NCI-H1436 treated with DMSO at 0.1 percent for 48 hours (cell line): Measurements from ENCODE around the gene TESK1.

Experiments used
- DNase-seq: peaks from one replicate; lab custom pipeline; 2025; lab: John Stamatoyannopoulos, UW

Gene TESK1, protein sequence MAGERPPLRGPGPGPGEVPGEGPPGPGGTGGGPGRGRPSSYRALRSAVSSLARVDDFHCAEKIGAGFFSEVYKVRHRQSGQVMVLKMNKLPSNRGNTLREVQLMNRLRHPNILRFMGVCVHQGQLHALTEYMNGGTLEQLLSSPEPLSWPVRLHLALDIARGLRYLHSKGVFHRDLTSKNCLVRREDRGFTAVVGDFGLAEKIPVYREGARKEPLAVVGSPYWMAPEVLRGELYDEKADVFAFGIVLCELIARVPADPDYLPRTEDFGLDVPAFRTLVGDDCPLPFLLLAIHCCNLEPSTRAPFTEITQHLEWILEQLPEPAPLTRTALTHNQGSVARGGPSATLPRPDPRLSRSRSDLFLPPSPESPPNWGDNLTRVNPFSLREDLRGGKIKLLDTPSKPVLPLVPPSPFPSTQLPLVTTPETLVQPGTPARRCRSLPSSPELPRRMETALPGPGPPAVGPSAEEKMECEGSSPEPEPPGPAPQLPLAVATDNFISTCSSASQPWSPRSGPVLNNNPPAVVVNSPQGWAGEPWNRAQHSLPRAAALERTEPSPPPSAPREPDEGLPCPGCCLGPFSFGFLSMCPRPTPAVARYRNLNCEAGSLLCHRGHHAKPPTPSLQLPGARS

DNA sequence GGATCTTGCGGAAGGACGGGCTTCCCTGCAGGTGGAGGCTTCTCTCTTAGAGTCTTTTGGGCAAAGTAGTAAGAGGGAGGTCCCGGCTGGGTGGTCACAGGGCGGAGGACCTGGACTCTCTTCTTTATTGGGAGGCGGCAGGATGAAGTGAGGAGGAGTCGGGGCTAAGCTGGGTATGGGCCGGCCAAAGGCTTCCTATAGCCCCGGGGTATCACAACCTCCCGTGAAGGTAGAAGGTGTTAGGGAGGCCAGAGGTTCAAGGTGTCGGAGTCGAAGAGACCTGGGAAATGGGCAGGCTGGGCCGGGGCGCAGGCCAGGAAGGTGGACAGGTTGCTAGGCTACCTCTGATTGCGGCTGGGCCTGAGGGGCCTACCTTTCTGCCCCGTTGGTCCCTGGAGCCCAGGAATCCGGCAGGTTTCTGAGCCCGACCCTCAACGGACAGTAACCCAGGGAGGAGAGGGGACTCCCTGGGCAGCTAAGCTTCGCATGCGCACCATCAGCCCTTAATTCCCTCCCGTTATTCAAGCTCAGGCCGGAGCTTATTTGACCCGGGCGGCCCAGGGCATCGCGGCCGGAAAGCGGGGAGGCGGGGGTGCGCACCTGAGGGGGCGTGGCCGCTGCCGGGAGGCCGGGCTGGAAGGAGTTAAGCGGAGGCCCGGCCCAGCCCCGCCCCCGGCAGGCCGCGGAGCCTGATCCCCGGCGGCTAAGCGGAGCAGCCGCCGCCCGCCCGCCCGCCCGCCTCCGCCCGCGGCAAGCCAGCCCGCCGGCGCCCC, at the start of gene TESK1:
TESK1 (plus strand) TSS at position 685 of the 773 bp plus-strand sequence. CDS start 358 bp downstream, outside the sequence.
- DNase-seq = no peak

DNA sequence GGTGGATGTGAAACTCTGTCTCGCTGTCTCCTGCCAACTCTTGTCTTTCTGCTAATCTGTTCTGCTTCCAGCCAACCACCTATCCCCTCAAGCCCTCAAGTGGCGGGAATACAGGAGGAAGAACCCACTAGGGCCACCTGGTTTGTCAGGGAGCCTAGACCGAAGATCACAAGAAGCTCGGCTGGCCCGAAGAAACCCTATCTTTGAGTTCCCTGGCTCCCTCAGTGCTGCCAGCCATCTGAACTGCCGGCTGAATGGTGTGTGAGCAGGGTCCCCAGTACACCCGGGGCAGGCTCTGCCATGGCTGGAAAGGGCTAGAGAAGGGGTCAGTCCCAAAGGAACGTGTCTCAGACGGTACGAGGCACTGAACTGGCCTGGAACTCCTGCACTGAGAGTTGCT, 49.2 kb upstream of the TESK1 start:
- no peak for DNase-seq

DNA sequence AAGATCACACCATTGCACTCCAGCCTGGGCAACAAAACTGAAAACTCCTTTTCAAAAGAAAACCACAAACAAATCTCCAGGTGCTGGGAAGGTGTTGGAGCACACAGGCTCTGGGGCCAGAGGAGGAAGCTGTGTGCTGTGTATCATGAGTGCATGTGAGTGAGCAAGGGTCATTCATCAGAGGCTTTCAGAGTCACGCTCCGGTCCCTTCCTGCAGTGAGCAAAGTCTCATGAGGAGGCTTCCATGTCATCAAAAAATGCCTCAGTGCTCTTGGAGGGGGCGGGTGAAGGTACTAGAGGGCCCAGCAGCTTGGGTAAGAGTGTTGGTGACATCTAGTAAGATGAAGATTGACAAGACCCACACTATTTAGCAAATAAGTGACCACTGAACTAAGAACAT, 48.3 kb upstream of the TESK1 start:
- DNase-seq = no peak

DNA sequence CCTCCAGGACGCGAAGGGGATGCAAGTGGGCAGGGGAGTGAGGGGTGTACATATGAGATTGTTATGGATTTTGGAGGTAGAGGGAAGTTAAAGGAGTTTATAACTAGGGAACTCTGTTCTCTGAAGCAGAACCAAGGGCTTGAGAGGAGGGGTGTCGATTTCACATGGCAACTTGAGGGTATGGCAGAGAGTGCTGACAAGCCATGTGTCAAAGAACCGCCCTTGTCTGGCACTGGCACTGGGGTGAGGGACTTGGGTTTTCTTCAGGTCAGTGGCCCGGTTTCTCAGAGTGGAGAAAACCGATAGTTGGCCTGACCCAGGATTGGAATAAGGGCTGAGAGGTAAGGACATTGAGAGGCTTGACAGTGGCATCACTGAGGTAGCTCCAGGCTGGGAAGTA, 47.7 kb upstream of the TESK1 start:
- no peak for DNase-seq

DNA sequence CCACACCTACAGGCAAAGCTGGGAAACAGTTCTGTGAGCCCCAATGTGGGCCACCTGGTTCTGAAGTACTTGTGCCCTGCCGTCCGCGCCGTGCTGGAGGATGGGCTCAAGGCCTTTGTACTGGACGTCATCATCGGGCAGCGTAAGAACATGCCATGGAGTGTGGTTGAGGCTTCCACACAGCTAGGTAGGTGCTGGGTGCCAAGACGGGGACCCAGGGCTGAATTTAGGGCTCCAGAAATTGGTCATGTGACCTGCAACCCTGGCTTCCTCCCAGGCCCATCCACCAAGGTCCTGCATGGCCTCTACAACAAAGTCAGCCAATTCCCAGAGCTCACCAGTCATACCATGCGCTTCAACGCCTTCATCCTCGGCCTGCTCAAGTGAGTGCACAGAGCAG, 46.9 kb upstream of the TESK1 start:
- DNase-seq = no peak

DNA sequence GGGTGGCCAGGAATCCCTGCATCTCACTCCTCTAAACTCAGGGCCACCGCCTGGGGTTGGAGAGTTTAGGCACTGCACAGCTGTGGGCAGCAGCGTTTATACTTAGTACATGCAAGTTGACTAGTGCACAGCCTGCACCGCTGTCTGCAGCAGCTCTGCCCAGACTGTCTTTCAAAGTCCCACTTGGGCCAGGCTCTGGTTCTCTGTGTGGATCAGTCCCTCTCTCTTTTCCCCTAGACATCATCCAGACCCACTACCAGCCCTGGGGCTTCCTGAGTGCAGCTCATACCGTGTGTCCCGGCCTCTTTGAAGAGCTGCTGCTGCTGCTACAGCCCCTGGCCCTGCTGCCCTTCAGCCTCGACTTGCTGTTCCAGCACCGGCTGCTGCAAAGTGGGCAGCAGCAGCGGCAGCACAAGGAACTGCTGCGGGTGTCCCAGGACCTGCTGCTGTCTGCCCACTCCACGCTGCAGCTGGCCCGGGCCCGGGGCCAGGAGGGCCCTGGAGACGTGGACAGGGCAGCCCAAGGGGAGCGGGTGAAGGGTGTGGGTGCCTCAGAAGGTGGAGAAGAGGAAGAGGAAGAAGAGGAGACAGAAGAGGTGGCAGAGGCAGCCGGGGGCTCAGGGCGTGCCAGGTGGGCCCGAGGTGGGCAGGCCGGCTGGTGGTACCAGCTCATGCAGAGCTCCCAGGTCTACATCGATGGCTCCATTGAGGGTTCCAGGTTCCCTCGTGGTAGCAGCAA, 45.1 kb upstream of the TESK1 start:
- DNase-seq = no peak

DNA sequence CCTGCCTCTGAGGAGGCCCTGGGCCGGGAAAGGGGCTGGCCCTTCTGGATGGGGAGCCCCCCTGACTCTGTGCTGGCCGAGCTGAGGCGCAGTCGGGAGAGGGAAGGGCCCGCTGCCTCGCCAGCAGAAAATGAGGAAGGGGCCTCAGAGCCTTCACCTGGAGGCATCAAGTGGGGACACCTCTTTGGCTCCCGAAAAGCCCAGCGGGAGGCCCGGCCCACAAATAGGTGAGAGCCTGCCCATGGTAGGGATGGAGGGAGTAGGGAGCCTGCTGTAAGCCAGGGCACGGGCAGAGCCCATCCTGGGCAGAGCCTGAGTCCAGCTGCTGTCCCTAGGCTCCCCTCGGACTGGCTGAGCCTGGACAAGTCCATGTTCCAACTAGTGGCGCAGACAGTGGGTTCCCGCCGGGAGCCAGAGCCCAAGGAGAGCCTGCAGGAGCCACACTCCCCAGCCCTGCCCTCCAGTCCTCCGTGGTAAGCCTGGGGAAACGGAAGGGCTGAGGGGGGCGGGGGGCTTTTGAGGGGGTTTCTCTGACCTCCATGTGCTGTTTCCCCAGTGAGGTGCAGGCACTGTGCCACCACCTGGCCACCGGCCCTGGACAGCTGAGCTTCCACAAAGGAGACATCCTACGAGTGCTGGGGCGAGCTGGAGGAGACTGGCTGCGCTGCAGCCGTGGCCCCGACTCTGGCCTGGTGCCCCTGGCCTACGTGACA, 44.3 kb upstream of the TESK1 start:
- DNase-seq = no peak

DNA sequence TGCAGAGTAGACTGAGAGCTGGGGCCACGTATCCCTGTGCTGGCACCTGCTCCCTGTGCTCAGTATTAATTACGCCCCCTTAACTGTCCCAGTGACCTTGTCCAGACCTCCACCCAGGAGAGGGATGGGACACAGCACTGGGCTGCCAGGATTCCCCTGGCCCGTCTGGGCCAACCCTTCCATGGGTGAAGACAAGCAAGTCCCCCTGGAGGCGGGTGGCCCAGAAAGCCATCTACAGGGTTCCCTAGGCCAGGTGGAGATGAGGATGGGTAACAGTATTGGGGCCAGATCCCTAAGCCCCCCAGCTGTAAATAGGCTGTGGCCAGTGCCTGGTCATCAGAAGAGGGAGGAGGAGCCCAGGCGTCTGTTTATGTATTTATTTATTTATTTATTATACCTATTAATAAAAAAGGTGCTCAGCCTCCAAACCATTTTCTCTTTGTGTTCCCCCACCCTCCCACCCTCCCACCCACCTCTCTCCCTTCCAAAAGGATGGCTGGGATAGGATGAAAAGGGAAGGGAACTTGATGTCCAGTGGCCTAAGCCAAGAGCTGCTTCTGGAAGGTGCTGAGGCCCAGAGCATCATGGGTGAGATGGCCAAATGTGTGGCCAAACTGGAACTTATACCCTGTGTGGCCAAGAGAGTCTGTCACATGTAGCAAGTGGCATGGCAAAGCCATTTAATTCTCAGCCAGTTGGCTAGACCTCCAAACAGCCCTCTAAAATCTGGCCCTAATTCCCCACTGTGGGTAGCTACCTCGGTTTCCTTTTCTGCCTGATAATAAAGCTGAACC, 43.4 kb upstream of the TESK1 start:
- DNase-seq = no peak

DNA sequence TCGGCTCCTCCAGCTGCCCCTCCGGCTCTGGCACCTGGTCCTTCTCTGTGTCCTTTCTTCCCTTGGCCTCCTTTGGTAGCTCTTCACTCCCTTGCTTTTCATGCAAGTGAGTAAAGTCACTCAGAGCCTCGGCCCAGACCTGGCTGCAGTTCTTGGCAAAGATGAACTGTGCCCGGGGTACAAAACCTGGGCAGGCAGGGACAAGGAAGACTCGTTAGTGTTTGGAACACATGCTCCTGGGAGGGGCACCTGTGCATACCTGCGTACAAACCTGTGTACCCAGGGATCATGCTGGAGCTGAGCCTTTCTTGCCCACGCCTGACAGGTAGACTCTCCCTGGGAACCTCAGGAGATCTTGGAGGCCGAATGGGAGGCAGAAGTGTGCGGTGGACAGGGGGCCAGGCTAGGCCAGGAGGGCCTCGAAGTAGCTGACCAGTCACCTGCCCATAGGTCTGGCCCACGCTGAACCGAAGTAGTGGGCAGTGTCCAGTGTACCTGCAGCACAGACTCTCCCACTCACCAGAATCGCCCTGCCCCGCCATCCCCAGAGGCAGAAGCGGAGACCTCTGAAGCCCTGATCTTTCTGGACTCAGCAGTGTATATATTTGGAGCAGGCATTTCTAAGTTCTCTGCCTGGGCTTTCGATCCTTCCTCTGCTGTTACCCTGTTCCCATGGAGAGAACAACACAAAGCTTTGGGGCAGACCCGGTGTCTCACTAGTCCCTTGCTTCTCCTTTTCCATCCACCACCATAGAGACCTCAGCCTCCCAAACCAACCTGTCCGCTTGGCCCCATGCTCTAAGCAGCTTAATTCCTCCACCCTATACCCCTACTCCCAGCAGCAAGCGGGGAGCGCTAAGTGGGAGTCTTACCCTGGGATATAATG, 41.9 kb upstream of the TESK1 start:
- DNase-seq = no peak

DNA sequence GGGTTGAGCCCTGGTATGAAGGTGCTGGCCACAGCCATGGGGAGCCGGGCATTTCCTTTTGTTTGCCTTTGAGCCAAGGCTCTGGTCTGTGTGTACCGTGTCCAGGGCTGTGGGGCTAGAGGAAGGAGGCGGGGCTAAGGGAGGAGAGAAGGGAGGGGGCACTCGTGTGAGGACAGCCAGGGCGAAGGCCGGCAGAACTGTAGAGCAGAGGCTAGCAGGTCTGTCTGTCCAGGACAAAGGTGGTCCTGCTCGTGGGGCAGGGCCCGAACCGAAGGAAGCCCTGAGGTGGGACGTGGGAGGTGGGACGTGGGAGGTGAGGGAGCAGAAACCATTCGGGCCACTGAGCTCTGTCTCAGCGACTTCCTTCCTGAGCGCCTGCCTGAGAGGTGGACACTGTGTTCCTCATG, 41.3 kb upstream of the TESK1 start:
- DNase-seq = no peak

DNA sequence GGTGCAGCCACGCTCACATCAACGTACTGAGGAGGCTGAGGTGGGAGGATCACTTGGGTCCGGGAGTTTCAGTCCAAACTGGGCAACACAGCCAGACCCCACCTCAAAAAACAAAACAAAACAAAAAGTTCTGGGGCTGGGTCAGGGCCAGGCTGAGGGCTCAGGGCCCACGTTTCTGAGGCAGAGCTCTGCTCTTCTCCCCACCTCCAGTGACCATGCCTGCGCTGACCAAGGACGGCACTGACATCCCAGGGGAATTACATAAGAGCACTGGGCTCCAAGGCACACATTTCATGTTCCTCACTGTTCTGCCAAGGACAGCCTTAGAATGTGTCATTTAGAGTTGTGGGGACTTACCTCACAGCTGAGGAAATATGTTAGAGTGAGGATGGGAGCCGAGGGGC, 40.4 kb upstream of the TESK1 start:
- no peak for DNase-seq

DNA sequence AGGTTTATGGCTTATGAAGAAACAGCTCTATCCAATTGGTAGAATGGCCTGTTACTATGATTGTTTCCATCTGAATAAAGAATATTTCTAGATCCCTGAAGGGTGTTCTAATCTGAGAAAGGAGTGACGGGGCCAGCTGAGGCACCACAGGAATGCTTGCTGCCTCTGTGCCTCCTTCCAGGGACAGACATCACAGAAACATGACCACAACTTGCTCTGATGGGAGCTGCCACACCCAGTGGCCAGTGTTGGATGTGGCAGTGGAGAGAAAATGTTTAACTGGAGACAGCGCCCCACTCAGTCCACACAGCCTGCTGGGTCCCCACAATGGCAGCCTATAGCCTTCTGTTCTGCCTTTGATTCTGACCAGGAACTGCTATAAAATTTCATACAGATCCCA, 38.6 kb upstream of the TESK1 start:
- no peak for DNase-seq

DNA sequence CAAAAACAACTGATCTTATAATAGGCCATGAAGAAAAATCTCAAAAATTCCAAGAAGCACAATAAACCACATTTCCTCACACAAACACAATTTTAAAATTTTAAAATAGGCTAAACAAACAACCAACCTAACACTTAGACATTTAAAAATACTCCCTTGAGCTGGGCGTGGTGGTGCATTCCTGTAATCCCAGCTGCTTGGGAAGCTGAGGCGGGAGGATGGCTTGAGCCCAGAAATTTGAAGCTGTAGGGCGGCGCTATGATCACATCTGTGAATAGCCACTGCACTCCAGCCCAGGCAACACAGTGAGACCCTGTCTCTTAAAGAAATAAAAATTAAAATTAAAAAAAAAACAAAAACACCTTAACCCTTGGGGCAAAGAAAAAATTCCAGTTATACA, 36.9 kb upstream of the TESK1 start:
- DNase-seq = no peak

DNA sequence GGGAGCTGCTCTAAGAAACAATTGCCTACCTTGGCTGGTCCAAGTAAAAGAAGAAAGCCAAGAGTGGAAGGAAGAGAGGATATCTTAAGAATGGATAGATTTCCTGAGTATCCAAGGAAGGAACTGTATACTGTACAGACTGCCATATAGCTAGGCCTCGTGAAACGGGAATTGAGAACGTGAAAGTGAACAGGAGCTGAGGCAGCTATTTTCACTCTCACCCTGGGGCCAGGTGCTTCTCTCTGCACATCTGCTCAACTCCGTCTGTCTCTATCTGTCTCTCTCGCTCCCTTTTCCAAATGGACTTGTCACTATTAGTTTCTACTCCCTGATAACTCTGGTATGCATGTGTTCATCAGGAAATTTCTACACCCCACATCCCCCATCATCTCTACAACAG, 35.9 kb upstream of the TESK1 start:
- DNase-seq = no peak

DNA sequence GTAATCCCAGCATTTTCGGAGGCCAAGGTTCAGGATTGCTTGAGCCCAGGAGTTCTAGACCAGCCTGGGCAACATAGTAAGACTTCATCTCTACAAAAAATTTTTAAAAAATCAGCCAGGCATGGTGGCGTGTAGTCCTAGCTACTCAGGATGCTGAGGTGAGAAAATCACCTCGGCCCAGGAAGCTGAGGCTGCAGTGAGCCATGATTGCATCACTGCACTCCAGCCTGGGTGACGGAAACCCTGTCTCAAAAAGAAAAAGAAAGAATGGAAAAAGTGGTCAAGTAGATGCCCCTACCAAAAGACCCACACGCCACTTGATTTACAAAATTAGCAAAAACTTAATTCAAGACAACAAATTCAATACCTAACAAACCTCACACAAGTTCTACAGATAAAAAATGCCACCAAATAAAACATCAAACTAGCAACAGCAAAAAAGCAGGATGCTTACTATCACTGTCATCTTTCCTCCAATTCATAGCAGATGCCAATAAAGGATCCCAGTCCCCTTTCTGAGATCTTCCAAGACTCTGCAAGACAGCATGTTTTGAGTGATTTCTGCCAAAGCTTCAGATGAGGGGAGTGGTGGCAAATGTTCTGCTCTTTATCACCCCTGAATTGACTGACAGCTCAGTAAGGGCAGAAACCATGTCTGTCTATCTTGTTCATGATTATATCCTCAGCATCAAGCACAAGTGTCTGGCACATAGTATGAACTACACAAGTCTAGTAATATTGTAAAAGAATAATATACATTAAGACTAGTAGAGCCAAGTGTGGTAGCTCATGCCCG, 34.2 kb upstream of the TESK1 start:
- no peak for DNase-seq

DNA sequence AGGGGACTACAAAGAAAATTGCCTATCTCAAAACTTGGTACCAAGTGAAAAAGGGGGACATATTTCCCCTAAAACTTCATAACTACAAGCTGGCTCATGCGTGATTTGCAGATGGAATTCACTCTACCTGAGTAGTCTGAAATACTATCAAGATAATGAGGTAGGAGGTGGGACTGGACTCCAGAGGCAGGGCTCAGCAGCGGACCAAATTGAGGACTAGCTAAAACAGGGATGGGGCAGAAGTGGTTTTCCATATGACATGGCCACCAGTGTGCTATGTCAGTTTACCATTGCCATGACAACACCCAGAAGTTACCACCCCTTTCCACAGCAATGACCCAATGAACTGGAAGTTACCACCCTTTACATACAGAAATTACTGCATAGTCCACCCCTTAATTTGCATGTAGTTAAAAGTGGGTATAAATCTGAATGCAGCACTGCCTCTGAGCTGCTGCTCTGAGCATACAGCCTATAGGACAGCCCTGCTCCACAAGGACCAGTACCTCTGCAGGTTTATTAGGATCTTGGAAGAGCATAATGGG, 30.4 kb upstream of the TESK1 start:
- DNase-seq = no peak

DNA sequence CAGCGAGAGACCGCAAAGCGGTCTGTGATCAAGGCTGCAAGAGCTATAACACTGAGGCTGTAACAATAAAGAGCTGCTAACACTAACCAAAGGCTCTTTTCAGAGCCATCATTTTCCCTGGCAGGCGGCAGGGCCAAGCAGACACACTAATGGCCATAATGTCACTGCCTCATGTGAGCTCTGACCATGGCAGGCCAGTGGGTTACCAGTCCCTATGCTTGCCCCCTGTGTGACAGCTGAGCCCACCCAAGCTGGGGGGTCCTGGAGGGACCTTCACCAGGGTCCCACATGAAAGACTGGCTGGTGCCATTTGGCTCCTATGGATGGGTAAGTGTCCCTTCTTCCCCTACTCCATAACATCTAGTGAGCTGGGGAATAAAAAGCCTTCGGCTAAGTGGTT, 29.6 kb upstream of the TESK1 start:
- no peak for DNase-seq

DNA sequence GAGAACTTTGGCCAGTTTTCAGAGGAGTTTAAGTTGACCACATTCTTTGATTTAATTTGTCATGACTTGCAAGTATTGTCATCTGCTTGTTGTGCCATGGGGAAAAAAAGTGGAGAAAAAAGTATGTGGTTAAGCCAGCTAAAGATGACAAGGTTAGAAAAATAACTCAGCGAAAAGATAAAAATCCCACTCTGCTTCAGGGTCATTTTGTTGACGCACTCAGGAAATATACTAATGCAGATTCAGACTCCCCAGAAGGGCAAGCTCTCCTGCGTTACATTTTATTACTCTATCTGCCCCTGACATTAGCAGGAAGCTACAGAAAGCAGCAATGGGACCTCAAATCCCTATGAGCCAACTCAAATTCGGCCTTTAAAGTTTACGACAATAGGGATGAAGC, 27.6 kb upstream of the TESK1 start:
- DNase-seq = no peak

DNA sequence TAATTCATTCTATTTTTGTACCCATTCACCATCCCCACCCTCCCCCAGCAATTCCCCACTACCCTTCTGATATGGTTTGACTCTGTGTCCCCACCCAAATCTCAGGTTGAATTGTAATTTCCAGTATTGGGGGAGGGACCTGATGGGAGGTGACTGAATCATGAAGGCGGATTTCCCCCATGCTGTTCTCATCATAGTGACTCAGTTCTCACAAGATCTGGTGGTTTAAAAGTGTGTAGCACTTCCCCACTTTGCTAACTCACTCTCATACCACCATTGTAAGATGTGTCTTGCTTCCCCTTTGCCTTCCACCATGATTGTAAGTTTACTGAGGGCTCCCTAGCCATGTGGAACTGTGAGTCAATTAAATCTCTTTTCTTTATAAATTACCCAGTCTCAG, 25.9 kb upstream of the TESK1 start:
- DNase-seq = no peak
